K562 (cell line): ENCODE measurements around the gene EVL. TPM values are rescaled to one million over a fixed set of nuclear protein-coding genes. Genes with fewer than 3 reads are reported as not detected.

ENCODE experiments used
- ATAC-seq: fragments of 200-7000 bp; cut with Tn5 transposase; 3 replicates; pipeline ENCODE4 v1.9.1; 2020; ENCODE audit warnings: moderate library complexity
- BruUV-seq: library from RNA; stranded (reverse); fragments of 400-500 nt; replicated peaks from 2 replicates; lab custom pipeline; 2021; lab: Mats Ljungman, UMichigan
- CTCF ChIA-PET: fragments of 300-600 bp; formaldehyde crosslinking; extraction: SDS; loops from one replicate; lab custom pipeline; 2021; ENCODE audit warnings: low intra/inter-chr PET ratio; lab: Yijun Ruan, JAX
- POLR2A ChIA-PET: fragments of 300-600, 350-650 bp; sonication (Branson Sonifier 250); formaldehyde crosslinking; extraction: SDS; loops from one replicate; lab custom pipeline; 2021; ENCODE audit warnings: antibody characterized with exemption, inconsistent platforms; lab: Yijun Ruan, JAX
- DNase-seq, 4 experiments: peaks; one replicate each; pipeline versions ENCODE4 v3.0.0 to v3.0.0-alpha.2; 2011 to 2018; ENCODE audit warnings: low spot score in 3 of 4, mixed read lengths in 3 of 4; ENCODE audit errors: extremely low read depth in 1 of 4
- FAIRE-seq: peaks from 2 replicates; lab custom pipeline; 2011; peaks lifted over from hg19 to GRCh38; lab: Jason Lieb, UNC
- H2AFZ ChIP-seq: 2 replicates; pipeline ENCODE4 v1.6.0; 2011; ENCODE audit warnings: low read depth, low read length, control low read depth, inconsistent platforms
- H3K27ac ChIP-seq: fragments of 200-600 bp; 3 replicates; pipeline ENCODE4 v1.8.0; 2011; ENCODE audit warnings: low read depth, mild to moderate bottlenecking, control low read depth, inconsistent platforms, low read length, moderate library complexity, mixed read lengths; ENCODE audit errors: extremely low read depth
- H3K27me3 ChIP-seq, 2 experiments: fragments of 300-600 bp in 1 of 2; 2 replicates in 1 of 2; 3 replicates in 1 of 2; pipeline versions ENCODE4 v1.6.0 to v1.8.0; 2011; ENCODE audit warnings: inconsistent platforms in 2 of 2, low read length in 2 of 2, mild to moderate bottlenecking in 1 of 2, mixed read lengths in 1 of 2, moderate library complexity in 1 of 2; ENCODE audit not compliant: control insufficient read depth in 2 of 2, insufficient read depth in 2 of 2
- H3K36me3 ChIP-seq: fragments of 300-600 bp; 3 replicates; pipeline ENCODE4 v1.8.0; 2011; ENCODE audit warnings: mild to moderate bottlenecking, low read length, inconsistent platforms; ENCODE audit not compliant: control insufficient read depth, insufficient read depth
- H3K4me1 ChIP-seq, 2 experiments: fragments of 200-600 bp in 1 of 2; replicated peaks in 1 of 2; 2 replicates in 1 of 2; 3 replicates in 1 of 2; pipeline versions ENCODE4 v1.5.1 to v1.8.0; 2011; ENCODE audit warnings: inconsistent platforms in 2 of 2, low read length in 2 of 2, mild to moderate bottlenecking in 1 of 2, mixed read lengths in 1 of 2, moderate library complexity in 1 of 2; ENCODE audit not compliant: control insufficient read depth in 2 of 2, insufficient read depth in 2 of 2
- H3K4me2 ChIP-seq: 2 replicates; pipeline ENCODE4 v1.6.1; 2011; ENCODE audit warnings: low read length, control low read depth, inconsistent platforms, mixed read lengths; ENCODE audit not compliant: insufficient read depth
- H3K4me3 ChIP-seq: fragments of 200-600 bp; sonication (generic), shearing (Covaris generic); 2 replicates; pipeline ENCODE4 v1.5.1; 2016; ENCODE audit warnings: control low read depth, inconsistent platforms
- H3K79me2 ChIP-seq: fragments of 200-600 bp; 3 replicates; pipeline ENCODE4 v1.8.0; 2011; ENCODE audit warnings: low read length, inconsistent platforms; ENCODE audit not compliant: control insufficient read depth, insufficient read depth
- H3K9ac ChIP-seq, 2 experiments: 2 replicates each; pipeline versions ENCODE4 v1.6.0 to v1.6.1; 2011; ENCODE audit warnings: low read depth in 2 of 2, low read length in 2 of 2, control low read depth in 1 of 2, inconsistent platforms in 1 of 2, mild to moderate bottlenecking in 1 of 2, mixed read lengths in 1 of 2; ENCODE audit not compliant: insufficient read depth in 1 of 2
- H3K9me1 ChIP-seq: one replicate; pipeline ENCODE4 v1.6.0; 2011; ENCODE audit warnings: inconsistent platforms, mild to moderate bottlenecking, low read length, moderate library complexity; ENCODE audit not compliant: control insufficient read depth, insufficient read depth
- H3K9me3 ChIP-seq: replicated peaks from 2 replicates; pipeline ENCODE4 v1.5.1; 2011; ENCODE audit warnings: low read depth, low read length, inconsistent platforms; ENCODE audit not compliant: control insufficient read depth, insufficient read depth
- H4K20me1 ChIP-seq: replicated peaks from 2 replicates; pipeline ENCODE4 v1.6.1; 2011; ENCODE audit warnings: low read length, inconsistent platforms, mixed read lengths; ENCODE audit not compliant: control insufficient read depth, insufficient read depth
- CLOCK ChIP-seq: fragments of 250-450 bp; sonication (Bioruptor Pico); IDR thresholded peaks from 2 replicates; pipeline ENCODE4 v1.4.0; 2020; ENCODE audit warnings: mild to moderate bottlenecking, moderate library complexity, borderline replicate concordance
- HMGN3 ChIP-seq: IDR thresholded peaks from 2 replicates; pipeline ENCODE4 v1.6.1; 2011; ENCODE audit warnings: borderline replicate concordance, low read depth, mild to moderate bottlenecking, mixed read lengths, low read length; ENCODE audit not compliant: insufficient read length; ENCODE audit errors: extremely low read depth
- HNRNPUL1 ChIP-seq: fragments of 200-400 bp; formaldehyde crosslinking; IDR thresholded peaks from 2 replicates; pipeline ENCODE4 v1.6.1; 2017; ENCODE audit warnings: low read length
- KLF1 ChIP-seq: fragments of 450-650 bp; IDR thresholded peaks from 2 replicates; pipeline ENCODE4 v1.6.1; 2016; ENCODE audit warnings: missing genetic modification characterization, missing compliant biosample characterization
- NR2C1 ChIP-seq, 2 experiments: fragments of 450-650 bp; IDR thresholded peaks; 2 replicates each; pipeline ENCODE4 v1.6.1; 2017; ENCODE audit warnings: mild to moderate bottlenecking in 2 of 2, antibody characterized with exemption in 1 of 2, inconsistent platforms in 1 of 2, missing compliant biosample characterization in 1 of 2, missing genetic modification characterization in 1 of 2
- POLR3G ChIP-seq: IDR thresholded peaks from 2 replicates; pipeline ENCODE4 v1.6.1; 2011; ENCODE audit not compliant: insufficient read length, insufficient replicate concordance; ENCODE audit errors: extremely low read depth
- RBM14 ChIP-seq: fragments of 200-400 bp; formaldehyde crosslinking; IDR thresholded peaks from 2 replicates; pipeline ENCODE4 v1.6.1; 2018; ENCODE audit warnings: low read depth, mild to moderate bottlenecking, low read length, moderate library complexity, borderline replicate concordance; ENCODE audit not compliant: insufficient read depth
- SP2 ChIP-seq: IDR thresholded peaks from 2 replicates; pipeline ENCODE4 v1.6.1; 2011; ENCODE audit warnings: mild to moderate bottlenecking, low read depth, low read length, moderate library complexity; ENCODE audit not compliant: poor library complexity, severe bottlenecking; ENCODE audit errors: extremely low read depth
- TAF1 ChIP-seq: IDR thresholded peaks from 2 replicates; pipeline ENCODE4 v1.6.1; 2011; ENCODE audit warnings: mild to moderate bottlenecking, low read length, moderate library complexity; ENCODE audit not compliant: insufficient read depth, control insufficient read depth, severe bottlenecking; ENCODE audit errors: extremely low read depth
- ZNF586 ChIP-seq: fragments of 450-650 bp; formaldehyde crosslinking; conservative IDR thresholded peaks from 2 replicates; pipeline ENCODE4 v1.4.0; 2020; ENCODE audit warnings: mild to moderate bottlenecking, moderate library complexity
- WGBS: fragments of 100-300 bp; shearing (Covaris generic); methylation state at CpG from one replicate; pipeline ENCODE4 v1.1.6; 2016; ENCODE audit warnings: low coverage, mixed read lengths; ENCODE audit not compliant: insufficient coverage; ENCODE audit errors: missing lambda C conversion rate; 5-methylcytosine and 5-hydroxymethylcytosine counted together
- in situ Hi-C: fragments of 300-500 bp; cut with MboI; formaldehyde crosslinking; loops from 4 replicates; pipeline ENCODE4 v1.15.0; 2018; ENCODE audit warnings: inconsistent platforms, mixed read lengths
- intact Hi-C: fragments of 100-400 bp; cut with micrococcal nuclease; formaldehyde crosslinking; loops from 2 replicates; pipeline ENCODE4 v1.14.2; 2022
- polyA plus RNA-seq, 8 experiments: library from polyadenylated mRNA; depleted of rRNA in 4 of 8; stranded (reverse) in 5 of 8; unstranded in 3 of 8; fragments of >200 nt; fragmentation: Nextera tagmentation in 2 of 8; fragmentation: Illumina TruSeq in 1 of 8; extraction: Ambion mirVana in 2 of 8; extraction: Trizol in 1 of 8; gene quantifications; 2 replicates each; pipeline versions ENCODE4 v1.2.1 to v1.2.3, GENCODE V29; 2011 to 2014; ENCODE audit warnings: inconsistent platforms in 1 of 8, missing spikeins in 1 of 8
- total RNA-seq, 7 experiments: library from RNA; depleted of rRNA in 6 of 7; stranded (reverse); fragments of >200 nt in 6 of 7; fragmentation: Illumina TruSeq in 2 of 7; extraction: Trizol in 2 of 7; gene quantifications; 2 replicates each; pipeline versions ENCODE4 v1.2.1 to v1.2.3, GENCODE V29; 2011 to 2021; ENCODE audit warnings: low replicate concordance in 1 of 7
- TF ChIP-seq, protein P1 (sequence below): fragments of 250-450 bp; sonication (Bioruptor Pico); IDR thresholded peaks from 2 replicates; pipeline ENCODE4 v1.4.0; 2020; ENCODE audit warnings: mild to moderate bottlenecking
- TF ChIP-seq, protein P2 (sequence below): fragments of 450-650 bp; conservative IDR thresholded peaks from 2 replicates; pipeline ENCODE4 v1.6.1; 2016; ENCODE audit warnings: missing genetic modification characterization, low read depth, mild to moderate bottlenecking, missing compliant biosample characterization, moderate library complexity
- TF ChIP-seq, protein P3 (sequence below): fragments of 250-450 bp; sonication (Bioruptor Pico); IDR thresholded peaks from 2 replicates; pipeline ENCODE4 v1.8.0; 2022; ENCODE audit warnings: inconsistent platforms, mild to moderate bottlenecking, moderate library complexity, borderline replicate concordance

EVL gene
- total and polyA plus RNA-seq, 9 of the 15 experiments (the other 6 are each of a cell fraction or from before 2014, with no cell fraction given) = 2.9 to 43.4 (median 23.9) TPM

DNA sequence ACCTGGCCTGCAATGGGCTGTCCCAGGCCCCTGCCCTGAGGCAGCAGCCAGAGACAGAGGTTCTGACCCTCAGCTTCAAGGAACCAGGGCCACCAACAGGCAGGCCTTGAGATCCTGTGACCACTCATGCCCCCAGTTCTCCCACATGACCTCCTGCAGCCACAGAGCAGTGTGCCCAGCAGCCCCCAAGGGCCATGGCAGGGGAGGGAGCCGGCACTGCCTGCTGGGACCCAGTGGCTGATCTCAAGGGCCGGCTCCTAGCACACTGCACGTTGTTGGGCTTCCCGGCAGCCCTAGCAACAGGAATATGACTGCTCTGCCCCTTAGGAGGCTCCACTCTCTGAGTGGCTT lies 79.4 kb downstream of the EVL start:
- no peak overlapping the region for H3K4me3 ChIP-seq
- H3K9ac ChIP-seq = peak overlapping the region in 1 of 2 experiments; percentile 81; a peak in 2 of 4 replicates
- no peak overlapping the region for H3K4me2 ChIP-seq
- in situ Hi-C loops = no loop called here
- H3K9me3 ChIP-seq = no peaks in the 10 kb centered on the region
- CTCF ChIA-PET = no interaction called here
- no peaks in the 10 kb centered on the region for H3K9me1 ChIP-seq
- H3K4me1 ChIP-seq = peaks cover 36 to 89% of the 10 kb centered on the region in 2 experiments
- no peak for ATAC-seq
- no peak overlapping the region; the same call in 2 of the 3 replicates for H3K27ac ChIP-seq
- no peak for FAIRE-seq
- no peaks in the 10 kb centered on the region for H3K27me3 ChIP-seq
- no peak overlapping the region for H2AFZ ChIP-seq
- no TSS peak for BruUV-seq
- intact Hi-C loops = loop anchor here (5.0 kb wide), 1 partner anchor 67 kb away; no protein-coding TSS in a partner anchor
- POLR2A ChIA-PET = interaction anchor here (0.7 to 1.0 kb wide), 2 partner anchors 8 to 12 kb away, joined by 3 to 4 read pairs; no protein-coding TSS in a partner anchor
- peaks cover 12% of the 10 kb centered on the region; the same call in 1 of the 3 replicates for H3K36me3 ChIP-seq
- no peak for DNase-seq
- peaks cover 15% of the 10 kb centered on the region for H3K79me2 ChIP-seq
- 83% methylated on average over 3 of the region's 4 CpGs for WGBS
- no peaks in the 10 kb centered on the region for H4K20me1 ChIP-seq
- TF ChIP-seq RBM14 (no peak), NR2C1 (IDR thresholded peaks at IDR 0.05) (no peak), NR2C1 (tag; IDR thresholded peaks at IDR 0.05) (no peak), SP2 (no peak), HMGN3 (no peak), CLOCK (CRISPR knock-in tag) (no peak), TAF1 (no peak), ZNF586 (CRISPR knock-in tag) (no peak), HNRNPUL1 (no peak), KLF1 (no peak), POLR3G (no peak)
- TF ChIP-seq, protein P1, sequence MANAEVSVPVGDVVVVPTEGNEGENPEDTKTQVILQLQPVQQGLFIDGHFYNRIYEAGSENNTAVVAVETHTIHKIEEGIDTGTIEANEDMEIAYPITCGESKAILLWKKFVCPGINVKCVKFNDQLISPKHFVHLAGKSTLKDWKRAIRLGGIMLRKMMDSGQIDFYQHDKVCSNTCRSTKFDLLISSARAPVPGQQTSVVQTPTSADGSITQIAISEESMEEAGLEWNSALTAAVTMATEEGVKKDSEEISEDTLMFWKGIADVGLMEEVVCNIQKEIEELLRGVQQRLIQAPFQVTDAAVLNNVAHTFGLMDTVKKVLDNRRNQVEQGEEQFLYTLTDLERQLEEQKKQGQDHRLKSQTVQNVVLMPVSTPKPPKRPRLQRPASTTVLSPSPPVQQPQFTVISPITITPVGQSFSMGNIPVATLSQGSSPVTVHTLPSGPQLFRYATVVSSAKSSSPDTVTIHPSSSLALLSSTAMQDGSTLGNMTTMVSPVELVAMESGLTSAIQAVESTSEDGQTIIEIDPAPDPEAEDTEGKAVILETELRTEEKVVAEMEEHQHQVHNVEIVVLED = no peak
- TF ChIP-seq, protein P2, sequence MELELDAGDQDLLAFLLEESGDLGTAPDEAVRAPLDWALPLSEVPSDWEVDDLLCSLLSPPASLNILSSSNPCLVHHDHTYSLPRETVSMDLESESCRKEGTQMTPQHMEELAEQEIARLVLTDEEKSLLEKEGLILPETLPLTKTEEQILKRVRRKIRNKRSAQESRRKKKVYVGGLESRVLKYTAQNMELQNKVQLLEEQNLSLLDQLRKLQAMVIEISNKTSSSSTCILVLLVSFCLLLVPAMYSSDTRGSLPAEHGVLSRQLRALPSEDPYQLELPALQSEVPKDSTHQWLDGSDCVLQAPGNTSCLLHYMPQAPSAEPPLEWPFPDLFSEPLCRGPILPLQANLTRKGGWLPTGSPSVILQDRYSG (tag) = no peak
- TF ChIP-seq, protein P3, sequence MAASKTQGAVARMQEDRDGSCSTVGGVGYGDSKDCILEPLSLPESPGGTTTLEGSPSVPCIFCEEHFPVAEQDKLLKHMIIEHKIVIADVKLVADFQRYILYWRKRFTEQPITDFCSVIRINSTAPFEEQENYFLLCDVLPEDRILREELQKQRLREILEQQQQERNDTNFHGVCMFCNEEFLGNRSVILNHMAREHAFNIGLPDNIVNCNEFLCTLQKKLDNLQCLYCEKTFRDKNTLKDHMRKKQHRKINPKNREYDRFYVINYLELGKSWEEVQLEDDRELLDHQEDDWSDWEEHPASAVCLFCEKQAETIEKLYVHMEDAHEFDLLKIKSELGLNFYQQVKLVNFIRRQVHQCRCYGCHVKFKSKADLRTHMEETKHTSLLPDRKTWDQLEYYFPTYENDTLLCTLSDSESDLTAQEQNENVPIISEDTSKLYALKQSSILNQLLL (CRISPR knock-in tag) = no peak
